HG03139 (cell line): ENCODE results near the gene TMEM88.

Source experiments
- ATAC-seq: cut with Tn5 transposase; IDR thresholded peaks from one replicate; pipeline ENCODE4 v1.9.1; 2021; ENCODE audit not compliant: unreplicated experiment

TMEM88 gene

GRCh38 chr17:7884581-7885366 lies 29.9 kb downstream of the TMEM88 start:
- no peak for ATAC-seq

GRCh38 chr17:7885367-7886226 lies 30.7 kb downstream of the TMEM88 start:
- ATAC-seq: no peak

- no peak for ATAC-seq
These were observed 31.6 kb downstream of the TMEM88 start for GRCh38 chr17:7886227-7887037.

GRCh38 chr17:7887038-7887481 lies 32.2 kb downstream of the TMEM88 start:
- no peak for ATAC-seq

GRCh38 chr17:7887482-7888183 lies 32.8 kb downstream of the TMEM88 start:
- ATAC-seq: no peak

- no peak for ATAC-seq
These were observed 33.5 kb downstream of the TMEM88 start, which contains the start of gene CHD3 for GRCh38 chr17:7888184-7888920. Gene CHD3, plus strand, starts transcription at chr17:7888789. Its CDS starts 212 bp downstream, at chr17:7889001.

DNA sequence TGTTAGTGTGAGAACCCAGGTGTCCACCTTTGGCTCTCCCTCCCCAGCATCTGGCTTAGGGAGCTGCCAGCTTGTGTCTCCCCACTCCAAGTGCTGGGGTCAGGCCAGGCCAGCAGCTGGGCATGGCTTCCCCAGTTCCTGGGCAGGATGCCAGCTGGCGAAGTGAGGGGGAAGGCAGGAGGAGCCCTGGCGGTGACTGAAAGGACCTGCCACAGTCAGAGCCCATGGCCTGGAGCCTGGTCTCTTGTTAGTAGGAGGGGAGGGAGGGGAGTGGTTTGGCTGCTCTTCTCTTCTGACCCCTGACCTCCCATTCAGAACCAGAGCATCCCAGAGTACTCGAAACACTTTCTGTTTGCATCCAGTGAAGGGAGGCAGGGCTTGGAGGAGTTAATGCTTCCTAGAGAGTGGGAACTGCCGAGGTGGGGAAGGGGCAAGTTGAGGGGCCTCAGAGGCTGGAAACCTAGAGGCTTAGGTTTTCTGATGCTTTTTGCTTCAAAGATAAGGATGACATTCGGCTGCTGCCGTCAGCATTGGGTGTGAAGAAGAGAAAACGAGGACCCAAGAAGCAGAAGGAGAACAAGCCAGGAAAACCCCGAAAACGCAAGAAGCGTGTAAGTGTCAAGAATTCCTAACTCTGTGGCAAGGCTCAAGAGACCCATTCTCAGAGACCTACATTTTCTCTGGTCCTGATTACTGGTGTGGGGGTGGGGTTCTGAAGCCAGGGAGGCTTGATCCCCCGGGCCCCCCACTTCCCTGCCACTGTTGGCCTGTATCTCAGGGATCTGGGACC lies 34.5 kb downstream of the TMEM88 start:
- no peak for ATAC-seq

DNA sequence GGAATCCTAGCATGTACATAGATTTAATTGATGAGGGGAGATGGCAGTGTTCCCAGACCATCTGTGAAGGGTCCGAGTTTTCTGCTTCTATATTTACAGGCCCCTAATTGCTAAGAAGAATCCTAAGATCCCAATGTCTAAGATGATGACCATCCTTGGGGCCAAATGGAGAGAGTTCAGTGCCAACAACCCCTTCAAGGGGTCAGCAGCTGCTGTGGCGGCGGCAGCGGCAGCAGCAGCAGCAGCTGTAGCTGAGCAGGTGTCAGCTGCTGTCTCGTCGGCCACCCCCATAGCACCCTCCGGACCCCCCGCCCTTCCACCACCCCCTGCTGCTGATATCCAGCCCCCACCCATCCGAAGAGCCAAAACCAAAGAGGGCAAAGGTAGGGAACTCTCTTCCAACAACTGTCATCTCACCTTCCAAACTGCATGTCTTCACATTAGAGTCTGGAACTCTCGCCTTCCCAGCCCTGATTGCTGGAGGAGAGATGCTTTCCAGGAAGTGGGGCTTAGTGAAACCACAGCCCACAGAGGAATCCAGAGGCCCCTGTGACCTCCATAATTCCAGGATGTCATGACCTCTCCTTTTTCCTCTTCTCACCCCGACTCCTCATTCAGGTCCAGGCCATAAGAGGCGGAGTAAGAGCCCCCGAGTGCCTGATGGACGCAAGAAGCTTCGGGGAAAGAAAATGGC lies 38.5 kb downstream of the TMEM88 start:
- ATAC-seq: no peak

- no peak for ATAC-seq
These were observed 39.4 kb downstream of the TMEM88 start for GRCh38 chr17:7894226-7894625.

- no peak for ATAC-seq
These were observed 40.0 kb downstream of the TMEM88 start for GRCh38 chr17:7894866-7895265.

DNA sequence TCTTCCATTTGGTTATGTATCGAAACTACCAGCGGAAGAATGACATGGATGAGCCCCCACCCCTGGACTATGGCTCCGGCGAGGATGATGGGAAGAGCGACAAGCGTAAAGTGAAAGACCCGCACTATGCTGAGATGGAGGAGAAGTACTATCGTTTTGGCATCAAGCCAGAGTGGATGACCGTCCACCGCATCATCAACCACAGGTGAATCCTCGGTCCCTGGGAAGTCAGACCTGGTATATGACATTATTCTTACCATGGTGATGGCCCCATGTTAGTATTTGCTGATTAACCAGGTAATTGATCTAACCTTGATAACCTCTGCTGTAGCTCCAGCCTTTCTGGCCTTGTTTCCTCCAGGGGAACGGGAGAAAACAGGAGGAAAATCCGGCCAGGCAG lies 42.2 kb downstream of the TMEM88 start:
- ATAC-seq: no peak

DNA sequence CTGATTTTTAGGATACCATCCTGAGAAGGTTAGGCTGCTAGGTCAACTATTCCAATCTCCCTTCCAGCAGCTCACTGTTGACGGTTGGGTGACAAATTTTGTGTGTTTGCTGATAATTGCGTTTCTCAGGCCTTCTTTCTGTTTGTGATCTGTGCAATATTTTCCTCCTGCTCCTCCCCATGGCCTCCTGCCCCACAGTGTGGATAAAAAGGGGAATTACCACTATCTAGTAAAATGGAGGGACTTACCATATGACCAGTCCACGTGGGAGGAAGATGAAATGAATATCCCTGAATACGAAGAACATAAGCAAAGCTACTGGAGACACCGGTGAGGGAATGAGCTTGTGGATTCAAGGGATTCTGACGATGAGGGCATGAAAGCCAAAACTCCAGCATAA lies 42.9 kb downstream of the TMEM88 start:
- no peak for ATAC-seq

DNA sequence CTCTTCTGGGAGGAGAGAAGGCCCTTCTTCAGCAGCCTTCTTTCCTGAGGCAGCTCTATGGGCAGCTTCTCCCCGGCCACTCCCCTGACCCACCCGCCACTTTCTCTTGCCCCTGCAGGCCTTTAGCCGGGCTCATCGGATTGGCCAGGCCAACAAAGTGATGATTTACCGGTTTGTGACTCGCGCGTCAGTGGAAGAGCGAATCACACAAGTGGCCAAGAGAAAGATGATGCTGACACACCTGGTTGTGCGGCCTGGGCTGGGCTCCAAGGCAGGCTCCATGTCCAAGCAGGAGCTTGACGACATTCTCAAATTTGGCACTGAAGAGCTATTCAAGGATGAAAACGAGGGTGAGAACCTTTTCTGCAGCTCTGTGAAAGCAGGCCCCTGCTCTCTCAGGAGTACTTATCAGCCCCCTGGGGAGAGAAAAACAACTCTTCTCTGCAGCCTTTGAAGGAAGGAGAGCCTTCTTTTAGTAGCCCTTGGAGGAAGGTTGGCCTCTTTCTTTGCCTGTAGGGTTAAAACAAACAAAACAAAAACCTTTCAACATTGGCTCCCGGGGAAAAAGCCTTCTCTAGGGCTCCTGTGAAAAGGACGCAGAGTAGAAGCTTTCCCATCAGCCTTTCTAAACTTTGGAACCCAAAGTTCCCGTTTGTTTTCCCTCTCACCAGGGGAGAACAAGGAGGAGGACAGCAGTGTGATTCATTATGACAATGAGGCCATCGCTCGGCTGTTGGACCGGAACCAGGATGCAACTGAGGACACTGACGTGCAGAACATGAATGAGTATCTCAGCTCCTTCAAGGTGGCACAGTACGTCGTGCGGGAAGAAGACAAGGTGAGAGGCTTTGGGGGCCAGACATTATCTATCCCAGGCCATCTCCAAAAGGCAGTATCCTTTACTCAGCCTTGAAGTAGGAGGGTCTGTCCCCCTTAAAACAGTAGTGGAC lies 48.6 kb downstream of the TMEM88 start:
- ATAC-seq: no peak
